Caco-2 (cell line): ENCODE results near the gene MTERF2. TPM values are rescaled to one million over a fixed set of nuclear protein-coding genes. Genes with fewer than 3 reads are reported as not detected.

ENCODE experiments used
- BruUV-seq: library from RNA; stranded (reverse); fragments of 400-500 nt; replicated peaks from 2 replicates; lab custom pipeline; 2021; lab: Mats Ljungman, UMichigan
- CTCF ChIA-PET: fragments of 300-600 bp; sonication (Branson Sonifier 250); formaldehyde crosslinking; loops from one replicate; lab custom pipeline; 2022; ENCODE audit warnings: antibody characterized with exemption; lab: Charles Lee
- POLR2A ChIA-PET: fragments of 300-600 bp; sonication (Branson Sonifier 250); formaldehyde crosslinking; loops from one replicate; lab custom pipeline; 2022; ENCODE audit warnings: antibody characterized with exemption; lab: Charles Lee
- DNase-seq, 2 experiments: peaks; one replicate each; pipeline versions ENCODE4 v3.0.0 to v3.0.0-alpha.2; 2020 to 2022
- H3K27me3 ChIP-seq: replicated peaks from 2 replicates; pipeline ENCODE4 v1.6.0; 2011; ENCODE audit warnings: low read length; ENCODE audit not compliant: control insufficient read depth, insufficient read depth
- H3K36me3 ChIP-seq: 2 replicates; pipeline ENCODE4 v1.5.1; 2011; ENCODE audit warnings: low read length; ENCODE audit not compliant: control insufficient read depth, insufficient read depth
- H3K4me1 ChIP-seq: fragments of 250-450 bp; sonication (Bioruptor Pico); 2 replicates; pipeline ENCODE4 v1.5.1; 2020; ENCODE audit warnings: mild to moderate bottlenecking
- H3K4me3 ChIP-seq: 2 replicates; pipeline ENCODE4 v1.5.1; 2011; ENCODE audit warnings: low read depth, mild to moderate bottlenecking, control low read depth, low read length
- H3K9me3 ChIP-seq: fragments of 250-450 bp; sonication (Bioruptor Pico); 2 replicates; pipeline ENCODE4 v1.5.1; 2020; ENCODE audit warnings: mild to moderate bottlenecking, moderate library complexity
- H3K27ac Mint-ChIP-seq: one replicate; pipeline ENCODE4 v1.8.0; 2022; ENCODE audit warnings: mixed read lengths; ENCODE audit not compliant: unreplicated experiment
- H3K27me3 Mint-ChIP-seq: one replicate; pipeline ENCODE4 v1.8.0; 2022; ENCODE audit warnings: mixed read lengths; ENCODE audit not compliant: insufficient read depth, unreplicated experiment
- H3K36me3 Mint-ChIP-seq: one replicate; pipeline ENCODE4 v1.8.0; 2022; ENCODE audit warnings: mild to moderate bottlenecking, mixed read lengths; ENCODE audit not compliant: insufficient read depth, unreplicated experiment
- H3K4me1 Mint-ChIP-seq: one replicate; pipeline ENCODE4 v1.8.0; 2022; ENCODE audit warnings: low read depth, mixed read lengths; ENCODE audit not compliant: unreplicated experiment
- H3K4me3 Mint-ChIP-seq: one replicate; pipeline ENCODE4 v1.8.0; 2022; ENCODE audit warnings: mild to moderate bottlenecking, moderate library complexity, mixed read lengths; ENCODE audit not compliant: unreplicated experiment
- H3K9me3 Mint-ChIP-seq: one replicate; pipeline ENCODE4 v1.8.0; 2022; ENCODE audit warnings: mixed read lengths; ENCODE audit not compliant: unreplicated experiment
- CTCF ChIP-seq, 2 experiments: fragments of 200-600 bp in 1 of 2; IDR thresholded peaks; 1 replicate in 1 of 2; 2 replicates in 1 of 2; pipeline versions ENCODE4 v1.5.1 to v1.8.0; 2011 to 2022; ENCODE audit warnings: antibody characterized with exemption in 1 of 2, control low read depth in 1 of 2, inconsistent platforms in 1 of 2, low read depth in 1 of 2, low read length in 1 of 2, mild to moderate bottlenecking in 1 of 2, moderate library complexity in 1 of 2; ENCODE audit not compliant: insufficient read depth in 1 of 2, severe bottlenecking in 1 of 2, unreplicated experiment in 1 of 2
- intact Hi-C: fragments of 100-400 bp; cut with micrococcal nuclease; formaldehyde crosslinking; loops from one replicate; pipeline ENCODE4 v1.10.0; 2022; ENCODE audit not compliant: unreplicated experiment
- total RNA-seq: library from RNA; stranded (reverse); gene quantifications from 2 replicates; pipeline ENCODE4 v1.2.3, GENCODE V29; 2022

MTERF2 gene
- total RNA-seq, 1 experiment from 2014 or later: 9.8 TPM

GRCh38 chr12:106976668-106977067, 10.3 kb downstream of the MTERF2 start:
- no TSS peak for BruUV-seq
- Mint-ChIP-seq H3K27ac (no peak overlapping the region), H3K4me1 (peaks cover 21% of the 10 kb centered on the region), H3K4me3 (no peak overlapping the region), H3K36me3 (peaks cover 8% of the 10 kb centered on the region), H3K9me3 (no peaks in the 10 kb centered on the region), H3K27me3 (no peaks in the 10 kb centered on the region)
- H3K4me1 ChIP-seq: peaks cover 48% of the 10 kb centered on the region
- ChIA-PET POLR2A (interaction anchor here (2.1 kb wide), 1 partner anchor 10 kb away, joined by 6 read pairs; the partner anchor contains the start of gene MTERF2), CTCF (no interaction called here)
- no peak overlapping the region for H3K4me3 ChIP-seq
- no peaks in the 10 kb centered on the region for H3K9me3 ChIP-seq
- no peak for DNase-seq
- H3K27me3 ChIP-seq: no peaks in the 10 kb centered on the region
- intact Hi-C loops: no loop called here
- no peaks in the 10 kb centered on the region for H3K36me3 ChIP-seq
- TF ChIP-seq CTCF (IDR thresholded peaks at IDR 0.05; ENCODE audit: insufficient read depth in 1 of 2, low read depth in 1 of 2, low read length in 1 of 2, severe bottlenecking in 1 of 2, unreplicated experiment in 1 of 2): no peak

- peak overlapping the region; percentile 48 for H3K27ac Mint-ChIP-seq
- H3K36me3 Mint-ChIP-seq: peaks cover 11% of the 10 kb centered on the region
- intact Hi-C loops: no loop called here
- ChIA-PET POLR2A (interaction anchor here (2.1 kb wide), 1 partner anchor 11 kb away, joined by 6 read pairs; the partner anchor contains the start of gene MTERF2), CTCF (no interaction called here)
- H3K36me3 ChIP-seq: no peaks in the 10 kb centered on the region
- H3K4me1 ChIP-seq: peaks cover 48% of the 10 kb centered on the region
- TF ChIP-seq CTCF (IDR thresholded peaks at IDR 0.05; ENCODE audit: insufficient read depth in 1 of 2, low read depth in 1 of 2, low read length in 1 of 2, severe bottlenecking in 1 of 2, unreplicated experiment in 1 of 2): no peak
- no peaks in the 10 kb centered on the region for H3K27me3 Mint-ChIP-seq
- no TSS peak for BruUV-seq
- no peak overlapping the region for H3K4me3 ChIP-seq
- no peaks in the 10 kb centered on the region for H3K27me3 ChIP-seq
- H3K4me3 Mint-ChIP-seq: peak overlapping the region; percentile 35
- no peak for DNase-seq
- H3K4me1 Mint-ChIP-seq: peaks cover 21% of the 10 kb centered on the region
- H3K9me3 ChIP-seq: no peaks in the 10 kb centered on the region
- H3K9me3 Mint-ChIP-seq: no peaks in the 10 kb centered on the region
Observed at GRCh38 chr12:106975993-106976658, 10.8 kb downstream of the MTERF2 start.

- H3K4me3 ChIP-seq: no peak overlapping the region
- H3K36me3 ChIP-seq: no peaks in the 10 kb centered on the region
- POLR2A ChIA-PET: no interaction called here
- Mint-ChIP-seq H3K4me1 (peaks cover 21% of the 10 kb centered on the region), H3K4me3 (no peak overlapping the region), H3K9me3 (no peaks in the 10 kb centered on the region), H3K36me3 (peaks cover 16% of the 10 kb centered on the region), H3K27ac (peak overlapping the region; percentile 48), H3K27me3 (no peaks in the 10 kb centered on the region)
- DNase-seq: no peak
- H3K4me1 ChIP-seq: peaks cover 48% of the 10 kb centered on the region
- CTCF ChIA-PET: no interaction called here
- H3K9me3 ChIP-seq: no peaks in the 10 kb centered on the region
- no TSS peak for BruUV-seq
- H3K27me3 ChIP-seq: no peaks in the 10 kb centered on the region
- no peak for TF ChIP-seq CTCF (IDR thresholded peaks at IDR 0.05; ENCODE audit: insufficient read depth in 1 of 2, low read depth in 1 of 2, low read length in 1 of 2, severe bottlenecking in 1 of 2, unreplicated experiment in 1 of 2)
- intact Hi-C loops: no loop called here
Observed at GRCh38 chr12:106975098-106975497, 11.8 kb downstream of the MTERF2 start.
